H1 (cell line): ENCODE results near the gene ASTN2. TPM values are rescaled to one million over a fixed set of nuclear protein-coding genes. Genes with fewer than 3 reads are reported as not detected.

Experiments
- EZH2 ChIP-seq: fragments of 200-600 bp; sonication (generic); IDR thresholded peaks from 2 replicates; pipeline ENCODE4 v1.7.1; 2012; ENCODE audit warnings: low read depth, mild to moderate bottlenecking, moderate library complexity, low read length, inconsistent platforms; ENCODE audit not compliant: severe bottlenecking
- KDM5A ChIP-seq: fragments of 200-600 bp; IDR thresholded peaks from 2 replicates; pipeline ENCODE4 v1.7.1; 2012; ENCODE audit warnings: mild to moderate bottlenecking, low read length, inconsistent platforms, mixed read lengths
- MAFK ChIP-seq: IDR thresholded peaks from 2 replicates; pipeline ENCODE4 v1.6.1; 2012; ENCODE audit warnings: low read depth, mild to moderate bottlenecking, improper control_type of control experiment, low read length
- POU5F1 ChIP-seq: IDR thresholded peaks from 2 replicates; pipeline ENCODE4 v1.6.1; 2011; ENCODE audit warnings: low read depth, mild to moderate bottlenecking, low read length, moderate library complexity
- RNF2 ChIP-seq: fragments of 200-900, 300-1000 bp; sonication (generic); IDR thresholded peaks from 2 replicates; pipeline ENCODE4 v1.7.1; 2016; ENCODE audit warnings: borderline replicate concordance, low read depth, mild to moderate bottlenecking, antibody characterized with exemption, low read length; ENCODE audit not compliant: poor library complexity, severe bottlenecking; ENCODE audit errors: missing control alignments
- SP2 ChIP-seq: IDR thresholded peaks from 2 replicates; pipeline ENCODE4 v1.6.1; 2012; ENCODE audit warnings: mild to moderate bottlenecking, low read length, inconsistent platforms
- SRF ChIP-seq: IDR thresholded peaks from 2 replicates; pipeline ENCODE4 v1.6.1; 2011; ENCODE audit warnings: mild to moderate bottlenecking, low read depth, low read length, moderate library complexity
- TEAD4 ChIP-seq: IDR thresholded peaks from 2 replicates; pipeline ENCODE4 v1.6.1; 2012; ENCODE audit warnings: low read depth, low read length, inconsistent platforms, mixed read lengths
- polyA plus RNA-seq, 7 experiments: library from polyadenylated mRNA; depleted of rRNA in 3 of 7; stranded (reverse) in 5 of 7; unstranded in 2 of 7; fragments of >200 nt in 5 of 7; fragments of 200-250 nt in 2 of 7; gene quantifications; 1 replicate in 5 of 7; 2 replicates in 1 of 7; 4 replicates in 1 of 7; pipeline versions ENCODE4 v1.2.1 to v1.2.3, GENCODE V29; 2011 to 2013; ENCODE audit warnings: missing spikeins in 2 of 7, mixed read lengths in 2 of 7
- total RNA-seq: library from RNA; stranded (reverse); fragmentation: NEBNext Ultra II Directional; extraction: Animal tissue kit (Norgen Biotek cat#: 25700); gene quantifications from 2 replicates; pipeline ENCODE4 v1.2.1, GENCODE V29; 2021
- TF ChIP-seq, protein P1 (sequence below): fragments of 300-600 bp; sonication (generic); IDR thresholded peaks from 2 replicates; pipeline ENCODE4 v1.7.1; 2012; ENCODE audit warnings: low read length, moderate library complexity, mild to moderate bottlenecking, inconsistent platforms; ENCODE audit not compliant: insufficient replicate concordance
- TF ChIP-seq, protein P2 (sequence below): IDR thresholded peaks from 2 replicates; pipeline ENCODE4 v1.6.1; 2011; ENCODE audit warnings: low read depth, mild to moderate bottlenecking, low read length; ENCODE audit not compliant: insufficient read depth
- TF ChIP-seq, protein P3 (sequence below): IDR thresholded peaks from 2 replicates; pipeline ENCODE4 v1.6.1; 2012; ENCODE audit warnings: inconsistent platforms

The ASTN2 gene
- total and polyA plus RNA-seq, 2 of the 8 experiments (the other 6 are each of a cell fraction or from before 2014, with no cell fraction given): 8.2 to 13.7 TPM

DNA sequence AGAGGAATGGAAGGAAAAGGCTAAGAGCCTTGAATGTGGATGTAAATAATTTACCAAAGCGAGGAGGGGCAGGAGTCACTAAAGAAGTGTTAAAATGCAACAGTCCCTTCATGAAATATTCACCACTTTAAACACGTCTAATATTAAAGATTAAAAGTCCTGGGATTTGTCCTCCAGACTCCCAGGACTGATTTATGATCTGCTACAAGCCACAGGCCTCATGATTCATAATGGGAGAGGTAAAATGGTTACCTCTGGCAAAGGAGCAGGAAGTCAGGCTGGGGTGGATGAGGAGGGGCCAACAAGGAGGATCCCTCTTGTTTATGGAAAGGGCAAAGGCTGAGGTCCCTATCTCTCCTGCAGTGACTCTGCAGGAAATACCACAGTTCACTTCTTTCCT lies 435.4 kb downstream of the ASTN2 start (continued):
- TF ChIP-seq, protein P1, sequence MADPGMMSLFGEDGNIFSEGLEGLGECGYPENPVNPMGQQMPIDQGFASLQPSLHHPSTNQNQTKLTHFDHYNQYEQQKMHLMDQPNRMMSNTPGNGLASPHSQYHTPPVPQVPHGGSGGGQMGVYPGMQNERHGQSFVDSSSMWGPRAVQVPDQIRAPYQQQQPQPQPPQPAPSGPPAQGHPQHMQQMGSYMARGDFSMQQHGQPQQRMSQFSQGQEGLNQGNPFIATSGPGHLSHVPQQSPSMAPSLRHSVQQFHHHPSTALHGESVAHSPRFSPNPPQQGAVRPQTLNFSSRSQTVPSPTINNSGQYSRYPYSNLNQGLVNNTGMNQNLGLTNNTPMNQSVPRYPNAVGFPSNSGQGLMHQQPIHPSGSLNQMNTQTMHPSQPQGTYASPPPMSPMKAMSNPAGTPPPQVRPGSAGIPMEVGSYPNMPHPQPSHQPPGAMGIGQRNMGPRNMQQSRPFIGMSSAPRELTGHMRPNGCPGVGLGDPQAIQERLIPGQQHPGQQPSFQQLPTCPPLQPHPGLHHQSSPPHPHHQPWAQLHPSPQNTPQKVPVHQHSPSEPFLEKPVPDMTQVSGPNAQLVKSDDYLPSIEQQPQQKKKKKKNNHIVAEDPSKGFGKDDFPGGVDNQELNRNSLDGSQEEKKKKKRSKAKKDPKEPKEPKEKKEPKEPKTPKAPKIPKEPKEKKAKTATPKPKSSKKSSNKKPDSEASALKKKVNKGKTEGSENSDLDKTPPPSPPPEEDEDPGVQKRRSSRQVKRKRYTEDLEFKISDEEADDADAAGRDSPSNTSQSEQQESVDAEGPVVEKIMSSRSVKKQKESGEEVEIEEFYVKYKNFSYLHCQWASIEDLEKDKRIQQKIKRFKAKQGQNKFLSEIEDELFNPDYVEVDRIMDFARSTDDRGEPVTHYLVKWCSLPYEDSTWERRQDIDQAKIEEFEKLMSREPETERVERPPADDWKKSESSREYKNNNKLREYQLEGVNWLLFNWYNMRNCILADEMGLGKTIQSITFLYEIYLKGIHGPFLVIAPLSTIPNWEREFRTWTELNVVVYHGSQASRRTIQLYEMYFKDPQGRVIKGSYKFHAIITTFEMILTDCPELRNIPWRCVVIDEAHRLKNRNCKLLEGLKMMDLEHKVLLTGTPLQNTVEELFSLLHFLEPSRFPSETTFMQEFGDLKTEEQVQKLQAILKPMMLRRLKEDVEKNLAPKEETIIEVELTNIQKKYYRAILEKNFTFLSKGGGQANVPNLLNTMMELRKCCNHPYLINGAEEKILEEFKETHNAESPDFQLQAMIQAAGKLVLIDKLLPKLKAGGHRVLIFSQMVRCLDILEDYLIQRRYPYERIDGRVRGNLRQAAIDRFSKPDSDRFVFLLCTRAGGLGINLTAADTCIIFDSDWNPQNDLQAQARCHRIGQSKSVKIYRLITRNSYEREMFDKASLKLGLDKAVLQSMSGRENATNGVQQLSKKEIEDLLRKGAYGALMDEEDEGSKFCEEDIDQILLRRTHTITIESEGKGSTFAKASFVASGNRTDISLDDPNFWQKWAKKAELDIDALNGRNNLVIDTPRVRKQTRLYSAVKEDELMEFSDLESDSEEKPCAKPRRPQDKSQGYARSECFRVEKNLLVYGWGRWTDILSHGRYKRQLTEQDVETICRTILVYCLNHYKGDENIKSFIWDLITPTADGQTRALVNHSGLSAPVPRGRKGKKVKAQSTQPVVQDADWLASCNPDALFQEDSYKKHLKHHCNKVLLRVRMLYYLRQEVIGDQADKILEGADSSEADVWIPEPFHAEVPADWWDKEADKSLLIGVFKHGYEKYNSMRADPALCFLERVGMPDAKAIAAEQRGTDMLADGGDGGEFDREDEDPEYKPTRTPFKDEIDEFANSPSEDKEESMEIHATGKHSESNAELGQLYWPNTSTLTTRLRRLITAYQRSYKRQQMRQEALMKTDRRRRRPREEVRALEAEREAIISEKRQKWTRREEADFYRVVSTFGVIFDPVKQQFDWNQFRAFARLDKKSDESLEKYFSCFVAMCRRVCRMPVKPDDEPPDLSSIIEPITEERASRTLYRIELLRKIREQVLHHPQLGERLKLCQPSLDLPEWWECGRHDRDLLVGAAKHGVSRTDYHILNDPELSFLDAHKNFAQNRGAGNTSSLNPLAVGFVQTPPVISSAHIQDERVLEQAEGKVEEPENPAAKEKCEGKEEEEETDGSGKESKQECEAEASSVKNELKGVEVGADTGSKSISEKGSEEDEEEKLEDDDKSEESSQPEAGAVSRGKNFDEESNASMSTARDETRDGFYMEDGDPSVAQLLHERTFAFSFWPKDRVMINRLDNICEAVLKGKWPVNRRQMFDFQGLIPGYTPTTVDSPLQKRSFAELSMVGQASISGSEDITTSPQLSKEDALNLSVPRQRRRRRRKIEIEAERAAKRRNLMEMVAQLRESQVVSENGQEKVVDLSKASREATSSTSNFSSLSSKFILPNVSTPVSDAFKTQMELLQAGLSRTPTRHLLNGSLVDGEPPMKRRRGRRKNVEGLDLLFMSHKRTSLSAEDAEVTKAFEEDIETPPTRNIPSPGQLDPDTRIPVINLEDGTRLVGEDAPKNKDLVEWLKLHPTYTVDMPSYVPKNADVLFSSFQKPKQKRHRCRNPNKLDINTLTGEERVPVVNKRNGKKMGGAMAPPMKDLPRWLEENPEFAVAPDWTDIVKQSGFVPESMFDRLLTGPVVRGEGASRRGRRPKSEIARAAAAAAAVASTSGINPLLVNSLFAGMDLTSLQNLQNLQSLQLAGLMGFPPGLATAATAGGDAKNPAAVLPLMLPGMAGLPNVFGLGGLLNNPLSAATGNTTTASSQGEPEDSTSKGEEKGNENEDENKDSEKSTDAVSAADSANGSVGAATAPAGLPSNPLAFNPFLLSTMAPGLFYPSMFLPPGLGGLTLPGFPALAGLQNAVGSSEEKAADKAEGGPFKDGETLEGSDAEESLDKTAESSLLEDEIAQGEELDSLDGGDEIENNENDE: no peak
- no peak for TF ChIP-seq KDM5A
- no peak for TF ChIP-seq MAFK
- TF ChIP-seq, protein P2, sequence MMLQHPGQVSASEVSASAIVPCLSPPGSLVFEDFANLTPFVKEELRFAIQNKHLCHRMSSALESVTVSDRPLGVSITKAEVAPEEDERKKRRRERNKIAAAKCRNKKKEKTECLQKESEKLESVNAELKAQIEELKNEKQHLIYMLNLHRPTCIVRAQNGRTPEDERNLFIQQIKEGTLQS: no peak
- TF ChIP-seq EZH2: no peak
- no peak for TF ChIP-seq POU5F1
- no peak for TF ChIP-seq TEAD4
- TF ChIP-seq SP2: no peak
- TF ChIP-seq, protein P3, sequence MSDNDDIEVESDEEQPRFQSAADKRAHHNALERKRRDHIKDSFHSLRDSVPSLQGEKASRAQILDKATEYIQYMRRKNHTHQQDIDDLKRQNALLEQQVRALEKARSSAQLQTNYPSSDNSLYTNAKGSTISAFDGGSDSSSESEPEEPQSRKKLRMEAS: no peak
- TF ChIP-seq RNF2: no peak
- no peak for TF ChIP-seq SRF
